Muscle layer of duodenum (tissue), 2 donors: ENCODE measurements around the gene DYNLT4.

Experiments used
- H3K27ac ChIP-seq: one replicate; pipeline ENCODE4 v1.7.0; 2013; ENCODE audit warnings: mild to moderate bottlenecking, low read length
- H3K27me3 ChIP-seq: one replicate; pipeline ENCODE4 v1.7.0; 2013; ENCODE audit warnings: low read depth, mild to moderate bottlenecking, control low read depth, low read length
- H3K36me3 ChIP-seq, 2 donors: one replicate each; pipeline ENCODE4 v1.7.0; 2013; ENCODE audit warnings: low read length in 2 of 2, control low read depth in 1 of 2, mild to moderate bottlenecking in 1 of 2; ENCODE audit not compliant: insufficient read depth in 2 of 2, control insufficient read depth in 1 of 2
- H3K4me1 ChIP-seq, 2 donors: one replicate each; pipeline ENCODE4 v1.7.0; 2013; ENCODE audit warnings: low read length in 2 of 2, mild to moderate bottlenecking in 2 of 2, control low read depth in 1 of 2, moderate library complexity in 1 of 2; ENCODE audit not compliant: insufficient read depth in 2 of 2, control insufficient read depth in 1 of 2
- H3K4me3 ChIP-seq, 2 donors: one replicate each; pipeline ENCODE4 v1.7.0; 2013; ENCODE audit warnings: low read length in 2 of 2, low read depth in 1 of 2, mild to moderate bottlenecking in 1 of 2
- H3K9me3 ChIP-seq, 2 donors: one replicate each; pipeline ENCODE4 v1.7.0; 2013; ENCODE audit warnings: low read length in 2 of 2, control low read depth in 1 of 2, mild to moderate bottlenecking in 1 of 2; ENCODE audit not compliant: control insufficient read depth in 1 of 2
- donor health status: healthy.

Gene DYNLT4

GRCh38 chr1:44806704-44807363, at the start of gene DYNLT4:
TSS of gene DYNLT4 (minus strand) at chr1:44807351. CDS start at chr1:44806668, 683 bp downstream.
- Histone ChIP-seq H3K36me3 (peaks cover 30 to 58% of the 10 kb centered on the region in 2 donors), H3K4me3 (peak within 1 kb of the TSS; percentile 33 to 55), H3K27ac (peak within 1 kb of the TSS; percentile 100), H3K9me3 (no peaks in the 10 kb centered on the region), H3K27me3 (no peaks in the 10 kb centered on the region), H3K4me1 (peaks cover 40 to 71% of the 10 kb centered on the region in 2 donors)

DNA sequence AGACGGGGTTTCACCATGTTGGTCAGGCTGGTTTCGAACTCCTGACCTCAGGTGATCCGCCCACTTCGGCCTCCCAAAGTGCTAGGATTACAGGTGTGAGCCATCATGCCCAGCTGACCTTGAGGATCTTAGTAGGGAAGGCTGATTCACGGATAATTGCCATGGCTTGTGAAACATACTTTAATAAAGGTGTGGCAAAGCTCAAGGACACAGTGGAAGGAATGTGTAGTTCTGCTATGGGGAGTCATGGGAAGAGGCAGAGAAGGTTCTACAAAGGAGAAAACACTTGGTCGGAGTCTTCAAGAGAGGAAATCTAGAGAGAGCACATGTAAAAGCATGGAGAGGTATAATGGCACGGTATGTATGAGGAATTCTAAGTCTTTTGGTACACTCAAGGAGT, 48.6 kb upstream of the DYNLT4 start:
- no peaks in the 10 kb centered on the region for H3K27me3 ChIP-seq
- no peaks in the 10 kb centered on the region for H3K9me3 ChIP-seq
- no peak overlapping the region for H3K27ac ChIP-seq
- H3K36me3 ChIP-seq, result peaks cover 0 to 3% of the 10 kb centered on the region in 2 donors
- no peaks in the 10 kb centered on the region for H3K4me1 ChIP-seq
- no peak overlapping the region for H3K4me3 ChIP-seq

DNA sequence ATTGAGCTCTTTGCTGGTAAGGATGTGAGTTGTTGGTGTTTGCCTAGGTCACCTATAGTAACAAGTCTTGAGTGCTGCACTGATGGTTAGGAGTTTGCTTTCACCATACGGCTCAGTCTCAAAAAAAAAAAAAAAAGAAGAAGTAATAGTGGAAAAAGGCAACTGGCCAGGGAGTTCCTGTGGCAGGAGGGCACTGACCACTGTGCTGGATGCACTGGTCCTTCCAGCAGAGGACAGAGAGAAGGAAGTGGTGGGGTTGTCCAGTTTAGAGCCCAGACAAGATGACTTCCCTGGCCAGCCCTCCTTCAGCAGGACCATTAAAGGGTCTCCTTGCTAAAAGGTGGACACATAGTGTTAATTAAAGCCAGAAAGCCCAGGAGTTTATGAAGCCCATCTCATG, 47.8 kb upstream of the DYNLT4 start:
- Histone ChIP-seq H3K4me3 (no peak overlapping the region), H3K9me3 (no peaks in the 10 kb centered on the region), H3K36me3 (peaks cover 5 to 7% of the 10 kb centered on the region in 2 donors), H3K4me1 (no peaks in the 10 kb centered on the region), H3K27me3 (no peaks in the 10 kb centered on the region), H3K27ac (no peak overlapping the region)

- peaks cover 7 to 8% of the 10 kb centered on the region in 2 donors for H3K36me3 ChIP-seq
- no peaks in the 10 kb centered on the region for H3K27me3 ChIP-seq
- H3K9me3 ChIP-seq, result no peaks in the 10 kb centered on the region
- H3K4me3 ChIP-seq, result no peak overlapping the region
- peaks cover 0 to 13% of the 10 kb centered on the region in 2 donors for H3K4me1 ChIP-seq
- no peak overlapping the region for H3K27ac ChIP-seq
Measured at GRCh38 chr1:44853201-44853600, 46.0 kb upstream of the DYNLT4 start.

DNA sequence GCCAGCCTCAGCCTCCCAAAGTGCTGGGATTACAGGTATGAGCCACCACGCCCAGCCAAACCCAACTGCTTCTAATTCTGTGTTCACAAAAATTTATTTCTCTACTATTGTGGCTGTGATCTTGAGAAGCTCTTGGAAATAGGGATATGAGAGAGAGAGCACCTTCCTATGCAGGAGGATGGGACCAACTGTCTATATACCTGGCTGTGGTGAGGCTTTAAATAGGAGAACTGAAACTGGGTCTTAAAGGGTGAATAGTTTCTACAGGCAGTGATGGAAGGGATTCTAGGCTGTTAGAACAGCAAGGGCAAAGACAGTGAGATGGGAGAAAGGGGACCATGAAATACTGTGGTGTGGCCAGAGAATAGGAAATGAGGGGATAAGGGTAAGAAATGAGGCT, 44.2 kb upstream of the DYNLT4 start:
- no peaks in the 10 kb centered on the region for H3K9me3 ChIP-seq
- H3K4me3 ChIP-seq, result no peak overlapping the region
- peaks cover 7 to 8% of the 10 kb centered on the region in 2 donors for H3K36me3 ChIP-seq
- H3K4me1 ChIP-seq, result peaks cover 0 to 16% of the 10 kb centered on the region in 2 donors
- H3K27me3 ChIP-seq, result no peaks in the 10 kb centered on the region
- no peak overlapping the region for H3K27ac ChIP-seq

GRCh38 chr1:44849575-44850132, 42.5 kb upstream of the DYNLT4 start:
- Histone ChIP-seq H3K9me3 (no peaks in the 10 kb centered on the region), H3K27ac (no peak overlapping the region), H3K27me3 (no peaks in the 10 kb centered on the region), H3K4me1 (peaks cover 0 to 16% of the 10 kb centered on the region in 2 donors), H3K36me3 (peaks cover 4 to 8% of the 10 kb centered on the region in 2 donors), H3K4me3 (no peak overlapping the region)

- no peak overlapping the region for H3K4me3 ChIP-seq
Measured at GRCh38 chr1:44848456-44849181, 41.5 kb upstream of the DYNLT4 start.

DNA sequence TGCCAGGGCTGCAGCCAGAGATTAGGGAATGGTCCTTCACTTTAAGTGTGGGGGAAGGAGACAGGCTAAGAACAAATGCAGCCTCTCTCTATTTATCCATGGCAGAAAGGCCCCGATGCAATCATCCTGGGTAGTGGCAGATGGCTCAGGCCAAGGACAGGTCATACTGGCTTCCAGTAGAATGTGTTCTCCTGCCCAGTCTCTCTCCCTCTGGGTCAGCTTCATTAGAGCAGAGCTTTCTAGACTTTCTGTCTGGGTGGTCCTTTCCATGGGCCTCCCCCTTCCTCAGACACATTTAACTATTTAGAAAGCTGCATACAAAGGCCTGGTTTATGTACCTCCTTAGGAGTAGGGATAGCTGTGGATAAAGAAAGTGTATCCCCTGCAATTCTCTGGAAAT, 40.7 kb upstream of the DYNLT4 start:
- H3K36me3 ChIP-seq, result peaks cover 4 to 8% of the 10 kb centered on the region in 2 donors
- no peak overlapping the region for H3K4me3 ChIP-seq
- H3K27ac ChIP-seq, result no peak overlapping the region
- no peaks in the 10 kb centered on the region for H3K27me3 ChIP-seq
- H3K9me3 ChIP-seq, result no peaks in the 10 kb centered on the region
- peaks cover 0 to 16% of the 10 kb centered on the region in 2 donors for H3K4me1 ChIP-seq

More at GRCh38 chr1:44848456-44849181, 41.5 kb upstream of the DYNLT4 start:
- Histone ChIP-seq H3K27ac (no peak overlapping the region), H3K4me1 (peaks cover 0 to 16% of the 10 kb centered on the region in 2 donors), H3K36me3 (peaks cover 4 to 8% of the 10 kb centered on the region in 2 donors), H3K9me3 (no peaks in the 10 kb centered on the region), H3K27me3 (no peaks in the 10 kb centered on the region)

DNA sequence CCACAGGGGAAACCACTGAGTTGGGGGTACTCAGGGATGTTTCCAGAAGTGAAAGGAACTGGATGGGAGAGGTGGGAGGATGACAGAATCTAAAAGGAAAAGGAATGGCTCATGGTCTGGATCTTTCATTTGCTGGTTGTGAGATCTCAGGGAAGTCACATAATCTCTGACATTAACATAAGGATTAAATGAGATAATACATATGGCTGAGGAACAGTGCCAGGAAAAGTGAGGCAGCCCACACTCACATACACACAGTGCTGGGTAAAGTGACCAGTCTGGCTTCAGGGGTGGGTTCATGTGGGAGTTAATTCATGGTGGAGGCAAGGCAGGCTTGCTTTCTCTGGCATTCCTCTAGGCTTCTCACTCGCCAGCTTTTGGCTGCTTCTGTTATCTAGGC, 39.8 kb upstream of the DYNLT4 start:
- Histone ChIP-seq H3K4me1 (peaks cover 0 to 16% of the 10 kb centered on the region in 2 donors), H3K9me3 (no peaks in the 10 kb centered on the region), H3K27me3 (no peaks in the 10 kb centered on the region), H3K4me3 (no peak overlapping the region), H3K36me3 (peaks cover 4 to 8% of the 10 kb centered on the region in 2 donors), H3K27ac (no peak overlapping the region)

DNA sequence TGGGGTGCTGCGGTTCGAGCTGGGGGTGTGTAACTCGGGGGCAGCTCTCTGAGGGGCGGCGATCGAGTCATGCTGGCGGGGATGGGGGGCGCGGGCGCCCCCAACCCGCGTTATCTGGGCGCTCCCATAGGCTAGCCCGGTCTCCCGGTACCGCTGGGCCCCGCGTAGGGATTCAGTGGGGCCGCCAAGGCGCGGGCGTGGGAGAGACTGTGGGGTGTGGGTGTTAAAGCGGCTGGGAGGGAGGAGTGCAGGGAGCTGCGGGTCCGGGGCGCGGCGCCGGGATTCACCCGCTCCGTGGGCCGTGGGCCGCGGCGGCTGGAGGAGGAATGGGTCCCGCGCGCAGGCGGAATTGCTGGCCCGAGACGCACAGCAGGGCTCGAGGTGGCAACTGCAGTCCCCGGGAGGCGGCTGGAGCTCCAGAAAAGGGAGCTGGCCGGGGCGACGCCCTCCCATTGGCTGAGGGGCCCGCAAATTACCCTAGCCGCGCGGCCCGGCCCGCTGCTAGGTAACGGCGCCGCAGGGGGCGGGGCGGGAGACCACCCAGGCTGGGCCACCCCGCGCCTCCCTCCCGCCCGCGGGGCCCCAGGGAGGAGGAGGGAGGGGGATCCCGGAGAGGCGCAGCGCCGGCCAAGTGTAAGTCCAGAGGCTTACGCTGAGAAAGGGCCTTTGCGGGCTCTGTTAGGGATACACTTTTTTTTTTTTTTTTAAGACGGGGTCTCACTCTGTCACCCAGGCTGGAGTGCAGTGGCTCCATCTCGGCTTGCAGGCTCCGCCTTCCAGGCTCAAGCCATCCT, 35.9 kb upstream of the DYNLT4 start, which contains the start of gene PTCH2:
TSS of gene PTCH2 (minus strand) at position 392 of the 794 bp plus-strand sequence. CDS start at position 71, 321 bp downstream.
- H3K9me3 ChIP-seq, result no peaks in the 10 kb centered on the region
- H3K4me3 ChIP-seq, result peak within 1 kb of the TSS; percentile 26 to 68
- H3K27me3 ChIP-seq, result no peaks in the 10 kb centered on the region
- no peak within 1 kb of the TSS for H3K27ac ChIP-seq
- peaks cover 0 to under 1% of the 10 kb centered on the region in 2 donors for H3K4me1 ChIP-seq
- H3K36me3 ChIP-seq, result no peaks in the 10 kb centered on the region

DNA sequence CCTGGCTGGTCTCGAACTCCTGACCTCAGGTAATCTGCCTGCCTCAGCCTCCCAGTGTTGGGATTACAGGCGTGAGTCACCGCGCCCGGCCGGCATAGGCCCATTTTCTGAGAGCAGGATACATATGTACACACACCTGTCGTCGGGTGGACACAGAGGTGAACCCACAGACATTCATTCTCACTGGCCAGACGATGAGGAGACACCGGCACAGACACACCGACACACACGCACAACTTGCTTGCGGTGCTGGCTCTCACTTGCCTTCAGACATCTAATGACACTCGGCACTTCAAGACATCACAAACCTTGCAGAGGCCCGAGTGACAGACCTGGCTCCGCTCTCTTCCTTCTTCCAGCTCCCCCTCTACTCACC, 35.3 kb upstream of the DYNLT4 start:
- Histone ChIP-seq H3K36me3 (no peaks in the 10 kb centered on the region), H3K27me3 (no peaks in the 10 kb centered on the region), H3K4me1 (no peaks in the 10 kb centered on the region), H3K27ac (no peak overlapping the region), H3K4me3 (peak overlapping the region; percentile 26 to 68), H3K9me3 (no peaks in the 10 kb centered on the region)
